GM18519 (cell line): Measurements from ENCODE around the gene DDB1.

Experiments
- ATAC-seq: cut with Tn5 transposase; IDR thresholded peaks from one replicate; pipeline ENCODE4 v1.9.1; 2021; ENCODE audit warnings: mild to moderate bottlenecking, moderate library complexity; ENCODE audit not compliant: unreplicated experiment, low FRiP score

Gene DDB1

GRCh38 chr11:61302550-61302949, 30.4 kb downstream of the DDB1 start:
- ATAC-seq, result no peak

GRCh38 chr11:61298663-61299244, 34.2 kb downstream of the DDB1 start:
- ATAC-seq, result no peak

GRCh38 chr11:61297746-61298145, 35.2 kb downstream of the DDB1 start:
- no peak for ATAC-seq

- ATAC-seq, result no peak
Measured at GRCh38 chr11:61297341-61297740, 35.6 kb downstream of the DDB1 start.

GRCh38 chr11:61295596-61295926, 37.3 kb downstream of the DDB1 start:
- ATAC-seq, result no peak

GRCh38 chr11:61294717-61295595, 37.9 kb downstream of the DDB1 start, which contains the start of gene VWCE:
TSS of gene VWCE (minus strand) at chr11:61295316. CDS start at chr11:61295037, 279 bp downstream.
- no peak for ATAC-seq

GRCh38 chr11:61293867-61294716, 38.8 kb downstream of the DDB1 start:
- ATAC-seq, result no peak

- ATAC-seq, result no peak
Measured at GRCh38 chr11:61292356-61292755, 40.5 kb downstream of the DDB1 start.

GRCh38 chr11:61290905-61291690, 41.8 kb downstream of the DDB1 start:
- no peak for ATAC-seq

- ATAC-seq, result no peak
Measured at GRCh38 chr11:61287338-61287977, 45.4 kb downstream of the DDB1 start.

GRCh38 chr11:61283613-61284012, 49.3 kb downstream of the DDB1 start:
- ATAC-seq, result no peak

- no peak for ATAC-seq
Measured at GRCh38 chr11:61281581-61282250, 51.2 kb downstream of the DDB1 start.

GRCh38 chr11:61280883-61281580, 51.9 kb downstream of the DDB1 start:
- ATAC-seq, result no peak

GRCh38 chr11:61279934-61280659, 52.8 kb downstream of the DDB1 start:
- ATAC-seq, result no peak

GRCh38 chr11:61278001-61278470, 54.9 kb downstream of the DDB1 start:
- ATAC-seq, result no peak

- no peak for ATAC-seq
Measured at GRCh38 chr11:61277186-61278000, 55.5 kb downstream of the DDB1 start.

GRCh38 chr11:61275191-61275590, 57.7 kb downstream of the DDB1 start:
- no peak for ATAC-seq
